Stomach (tissue), 4 donors: ENCODE results near the gene KCNJ12.
"Not testable (repeated sequence)": the region's sequence is repeated elsewhere in the genome, so short reads cannot be mapped to it uniquely, and the experiment has no call there.

Source experiments
- EP300 ChIP-seq: sonication (generic); formaldehyde crosslinking; IDR thresholded peaks from one replicate; pipeline ENCODE4 v1.6.1; 2017; ENCODE audit warnings: antibody characterized with exemption
- POLR2A ChIP-seq, 4 donors: fragments of 450-650 bp; IDR thresholded peaks; one replicate each; pipeline ENCODE4 v1.6.1; 2016; ENCODE audit warnings: antibody characterized with exemption in 4 of 4, control low read depth in 2 of 4, mild to moderate bottlenecking in 1 of 4, moderate library complexity in 1 of 4
- TF ChIP-seq, protein P1 (sequence below), 7 experiments: fragments of 450-650 bp in 4 of 7; fragments of 200-600 bp in 3 of 7; sonication (generic) in 3 of 7; IDR thresholded peaks; one replicate each; pipeline ENCODE4 v1.5.1; 2016 to 2019; ENCODE audit warnings: antibody characterized with exemption in 7 of 7, control low read depth in 2 of 7, mild to moderate bottlenecking in 1 of 7

DNA sequence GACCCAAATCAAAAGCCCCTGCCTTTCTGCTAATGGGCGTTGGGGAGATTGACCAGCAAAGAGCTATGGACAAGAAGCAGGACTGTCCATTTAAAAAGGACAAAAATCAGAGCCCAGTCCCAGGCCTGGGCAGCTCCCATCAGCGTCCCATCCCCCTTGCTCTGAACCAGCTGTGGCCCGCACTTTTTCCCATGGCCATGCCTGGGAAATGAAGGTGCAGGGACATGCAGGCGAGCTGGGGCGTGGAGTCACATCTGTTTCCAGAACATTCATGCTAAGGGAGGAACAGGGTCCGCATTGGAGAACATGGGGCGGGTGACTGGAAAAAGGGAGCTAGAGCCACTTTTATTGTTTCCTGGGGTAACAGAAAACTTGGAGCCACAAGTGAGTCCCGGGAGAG, 50.7 kb downstream of the KCNJ12 start:
- TF ChIP-seq, protein P1, sequence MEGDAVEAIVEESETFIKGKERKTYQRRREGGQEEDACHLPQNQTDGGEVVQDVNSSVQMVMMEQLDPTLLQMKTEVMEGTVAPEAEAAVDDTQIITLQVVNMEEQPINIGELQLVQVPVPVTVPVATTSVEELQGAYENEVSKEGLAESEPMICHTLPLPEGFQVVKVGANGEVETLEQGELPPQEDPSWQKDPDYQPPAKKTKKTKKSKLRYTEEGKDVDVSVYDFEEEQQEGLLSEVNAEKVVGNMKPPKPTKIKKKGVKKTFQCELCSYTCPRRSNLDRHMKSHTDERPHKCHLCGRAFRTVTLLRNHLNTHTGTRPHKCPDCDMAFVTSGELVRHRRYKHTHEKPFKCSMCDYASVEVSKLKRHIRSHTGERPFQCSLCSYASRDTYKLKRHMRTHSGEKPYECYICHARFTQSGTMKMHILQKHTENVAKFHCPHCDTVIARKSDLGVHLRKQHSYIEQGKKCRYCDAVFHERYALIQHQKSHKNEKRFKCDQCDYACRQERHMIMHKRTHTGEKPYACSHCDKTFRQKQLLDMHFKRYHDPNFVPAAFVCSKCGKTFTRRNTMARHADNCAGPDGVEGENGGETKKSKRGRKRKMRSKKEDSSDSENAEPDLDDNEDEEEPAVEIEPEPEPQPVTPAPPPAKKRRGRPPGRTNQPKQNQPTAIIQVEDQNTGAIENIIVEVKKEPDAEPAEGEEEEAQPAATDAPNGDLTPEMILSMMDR (IDR thresholded peaks at IDR 0.05), result not testable (repeated sequence)
- not testable (repeated sequence) for TF ChIP-seq POLR2A (IDR thresholded peaks at IDR 0.05); EP300
